Neural progenitor cell (in vitro differentiated cells): ENCODE results near the gene SEBOX. TPM values are rescaled to one million over a fixed set of nuclear protein-coding genes. Genes with fewer than 3 reads are reported as not detected.
A peak's percentile ranks its signal among the peaks of the same experiment; 100 is the strongest.

Source experiments
- DNase-seq: peaks from one replicate; pipeline ENCODE4 v3.0.0-alpha.2; 2016; ENCODE audit warnings: low spot score
- H2AFZ ChIP-seq: fragments of 200-600 bp; sonication (generic); replicated peaks from 2 replicates; pipeline ENCODE4 v1.6.1; 2016; ENCODE audit warnings: antibody characterized with exemption
- H3F3A ChIP-seq: fragments of 200-600 bp; sonication (generic); 2 replicates; pipeline ENCODE4 v1.6.1; 2016; ENCODE audit warnings: antibody characterized with exemption, low read depth
- H3K27ac ChIP-seq: fragments of 200-600 bp; sonication (generic); 2 replicates; pipeline ENCODE4 v1.5.1; 2016; ENCODE audit warnings: mild to moderate bottlenecking
- H3K27me3 ChIP-seq: fragments of 200-600 bp; sonication (generic); 2 replicates; pipeline ENCODE4 v1.6.1; 2016; ENCODE audit warnings: mild to moderate bottlenecking, moderate library complexity
- H3K36me3 ChIP-seq: fragments of 200-600 bp; sonication (generic); 2 replicates; pipeline ENCODE4 v1.5.1; 2016
- H3K4me1 ChIP-seq: fragments of 200-600 bp; sonication (generic); 2 replicates; pipeline ENCODE4 v1.6.1; 2016; ENCODE audit warnings: mixed run types
- H3K4me2 ChIP-seq: fragments of 200-600 bp; sonication (generic); 2 replicates; pipeline ENCODE4 v1.6.1; 2016
- H3K4me3 ChIP-seq: fragments of 200-600 bp; sonication (generic); 2 replicates; pipeline ENCODE4 v1.5.1; 2016
- H3K79me2 ChIP-seq: fragments of 200-600 bp; sonication (generic); 2 replicates; pipeline ENCODE4 v1.6.1; 2016; ENCODE audit warnings: low read depth
- H3K9ac ChIP-seq: fragments of 200-600 bp; sonication (generic); 2 replicates; pipeline ENCODE4 v1.6.1; 2016
- H3K9me3 ChIP-seq: fragments of 200-600 bp; sonication (generic); 2 replicates; pipeline ENCODE4 v1.5.1; 2016; ENCODE audit warnings: low read depth
- H4K20me1 ChIP-seq: fragments of 200-600 bp; sonication (generic); 2 replicates; pipeline ENCODE4 v1.6.1; 2016; ENCODE audit warnings: low read depth
- H3K27ac Mint-ChIP-seq: 3 replicates; pipeline ENCODE4 v1.8.0; 2021; ENCODE audit warnings: mixed read lengths
- H3K27me3 Mint-ChIP-seq: 2 replicates; pipeline ENCODE4 v1.8.0; 2022; ENCODE audit warnings: low read depth, mild to moderate bottlenecking, inconsistent platforms, moderate library complexity, mixed read lengths; ENCODE audit not compliant: insufficient read depth
- H3K36me3 Mint-ChIP-seq: 3 replicates; pipeline ENCODE4 v1.8.0; 2021; ENCODE audit warnings: mixed read lengths
- H3K4me1 Mint-ChIP-seq: 3 replicates; pipeline ENCODE4 v1.8.0; 2021; ENCODE audit warnings: mixed read lengths
- H3K4me3 Mint-ChIP-seq: 3 replicates; pipeline ENCODE4 v1.8.0; 2021; ENCODE audit warnings: mild to moderate bottlenecking, moderate library complexity, mixed read lengths
- H3K9me3 Mint-ChIP-seq: 3 replicates; pipeline ENCODE4 v1.8.0; 2020; ENCODE audit warnings: mixed read lengths
- CTCF ChIP-seq: fragments of 200-600 bp; sonication (generic); IDR thresholded peaks from 2 replicates; pipeline ENCODE4 v1.5.1; 2017; ENCODE audit warnings: antibody characterized with exemption, mild to moderate bottlenecking
- EZH2 ChIP-seq: fragments of 200-600 bp; sonication (generic); IDR thresholded peaks from 2 replicates; pipeline ENCODE4 v1.6.1; 2017; ENCODE audit warnings: antibody characterized with exemption, mild to moderate bottlenecking, moderate library complexity
- EZH2phosphoT487 ChIP-seq: fragments of 200-600 bp; sonication (generic); IDR thresholded peaks from 2 replicates; pipeline ENCODE4 v1.6.1; 2017; ENCODE audit warnings: antibody characterized with exemption
- total RNA-seq: library from RNA; depleted of rRNA; stranded (reverse); fragments of >200 nt; gene quantifications from 2 replicates; pipeline ENCODE4 v1.2.3, GENCODE V29; 2015; ENCODE audit warnings: low replicate concordance

The SEBOX gene
- total RNA-seq, 1 donor from 2014 or later, result not detected

DNA sequence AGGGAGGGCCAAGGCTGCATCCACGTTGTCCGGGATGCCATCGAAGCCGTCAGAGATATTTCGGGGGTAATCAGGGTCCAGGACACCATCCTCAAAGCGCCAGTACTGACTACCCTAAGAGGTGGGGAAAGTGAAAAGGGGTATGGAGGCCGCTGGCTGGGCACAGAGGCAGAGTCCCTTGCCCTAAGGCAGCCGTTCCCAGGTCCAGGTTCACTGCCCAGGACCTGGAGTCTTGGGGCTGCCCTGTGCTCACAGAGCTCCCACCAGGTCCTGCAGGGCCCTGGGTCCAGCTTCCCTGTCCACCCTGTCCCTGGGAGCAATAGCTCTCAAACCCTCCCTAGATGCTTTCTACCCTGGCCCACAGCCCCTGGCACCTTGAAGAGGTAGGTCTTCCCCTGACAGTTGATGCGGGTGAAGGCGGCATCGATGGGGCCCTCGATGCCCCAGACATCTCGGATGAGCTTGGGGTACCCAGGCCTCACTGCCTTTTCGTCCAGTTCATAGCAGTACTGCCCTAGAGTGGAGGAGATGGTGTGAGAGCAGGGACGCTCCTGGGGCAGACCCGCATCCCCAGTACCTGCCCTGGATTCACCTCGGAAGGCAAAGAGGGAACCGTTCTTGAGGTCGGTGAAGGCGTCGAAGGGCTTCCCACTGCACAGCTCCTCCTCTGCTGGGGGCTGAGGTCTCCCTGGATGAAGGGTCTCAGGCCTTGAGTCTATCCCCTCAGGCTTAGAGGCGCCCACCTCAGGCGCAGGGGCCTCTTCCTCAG, 4.1 kb upstream of the SEBOX start:
- Histone ChIP-seq H3K36me3 (no peaks in the 10 kb centered on the region), H3K9me3 (no peaks in the 10 kb centered on the region), H3K4me2 (no peak overlapping the region), H3F3A (peaks cover 34% of the 10 kb centered on the region), H3K27ac (no peak overlapping the region), H3K9ac (no peak overlapping the region), H3K4me3 (no peak overlapping the region), H3K27me3 (peaks cover 25% of the 10 kb centered on the region), H3K79me2 (no peaks in the 10 kb centered on the region), H3K4me1 (peaks cover 13% of the 10 kb centered on the region), H4K20me1 (peaks cover 27% of the 10 kb centered on the region), H2AFZ (no peak overlapping the region)
- no peak for TF ChIP-seq CTCF
- TF ChIP-seq EZH2, result no peak
- no peak for TF ChIP-seq EZH2phosphoT487
- H3K27me3 Mint-ChIP-seq, result peaks cover 7% of the 10 kb centered on the region
- no peak overlapping the region for H3K4me3 Mint-ChIP-seq
- H3K27ac Mint-ChIP-seq, result peak overlapping the region; percentile 76
- peaks cover 30% of the 10 kb centered on the region for H3K4me1 Mint-ChIP-seq
- H3K9me3 Mint-ChIP-seq, result no peaks in the 10 kb centered on the region
- H3K36me3 Mint-ChIP-seq, result peaks cover 6% of the 10 kb centered on the region
- DNase-seq, result no peak

- H3K4me3 ChIP-seq, result no peak overlapping the region
- Mint-ChIP-seq H3K36me3 (peaks cover 2% of the 10 kb centered on the region), H3K9me3 (no peaks in the 10 kb centered on the region), H3K27ac (peak overlapping the region; percentile 50), H3K27me3 (peaks cover 7% of the 10 kb centered on the region), H3K4me3 (no peak overlapping the region), H3K4me1 (peaks cover 26% of the 10 kb centered on the region)
- H3K27me3 ChIP-seq, result peaks cover 18% of the 10 kb centered on the region
- H3K4me1 ChIP-seq, result peaks cover 13% of the 10 kb centered on the region
- no peaks in the 10 kb centered on the region for H3K36me3 ChIP-seq
- H3K79me2 ChIP-seq, result no peaks in the 10 kb centered on the region
- H3K27ac ChIP-seq, result no peak overlapping the region
- TF ChIP-seq EZH2phosphoT487 (no peak), EZH2 (no peak), CTCF (no peak)
- no peak for DNase-seq
- H2AFZ ChIP-seq, result no peak overlapping the region
- H3K9ac ChIP-seq, result no peak overlapping the region
- no peak overlapping the region for H3K4me2 ChIP-seq
- peaks cover 20% of the 10 kb centered on the region for H4K20me1 ChIP-seq
- peaks cover 31% of the 10 kb centered on the region for H3F3A ChIP-seq
- H3K9me3 ChIP-seq, result no peaks in the 10 kb centered on the region
Measured at GRCh38 chr17:28368306-28368831, 3.4 kb upstream of the SEBOX start.

- Histone ChIP-seq H3K4me3 (no peak overlapping the region), H3K4me1 (peaks cover 13% of the 10 kb centered on the region), H3K9ac (no peak overlapping the region), H3K27me3 (peaks cover 12% of the 10 kb centered on the region), H3K79me2 (no peaks in the 10 kb centered on the region), H3K9me3 (no peaks in the 10 kb centered on the region), H3K36me3 (no peaks in the 10 kb centered on the region), H2AFZ (no peak overlapping the region), H3F3A (peaks cover 29% of the 10 kb centered on the region), H3K4me2 (no peak overlapping the region), H4K20me1 (peaks cover 14% of the 10 kb centered on the region), H3K27ac (no peak overlapping the region)
- DNase-seq, result no peak
- H3K27ac Mint-ChIP-seq, result no peak overlapping the region
- TF ChIP-seq EZH2phosphoT487 (no peak), EZH2 (no peak)
- no peaks in the 10 kb centered on the region for H3K9me3 Mint-ChIP-seq
- no peak overlapping the region for H3K4me3 Mint-ChIP-seq
- H3K4me1 Mint-ChIP-seq, result peaks cover 20% of the 10 kb centered on the region
- H3K27me3 Mint-ChIP-seq, result peaks cover 4% of the 10 kb centered on the region
- H3K36me3 Mint-ChIP-seq, result no peaks in the 10 kb centered on the region
Measured at GRCh38 chr17:28367641-28368305, 2.8 kb upstream of the SEBOX start.
